ENCODE data around the gene LEO1. TPM values are rescaled to one million over a fixed set of nuclear protein-coding genes. Genes with fewer than 3 reads are reported as not detected.

The LEO1 gene
- total and polyA plus RNA-seq, 2 experiments from 2014 or later, result 19.1 to 26.8 TPM

- no peaks in the 10 kb centered on the region for H3K27me3 ChIP-seq
- no peak overlapping the region for H3K27ac ChIP-seq
- no peak for TF ChIP-seq CTCF (IDR thresholded peaks at IDR 0.05; ENCODE audit: low read depth, low read length)
- DNase-seq (ENCODE audit: low read depth in 1 of 2, low spot score in 1 of 2), result no peak
- H3K4me1 ChIP-seq (ENCODE audit: low read depth), result no peaks in the 10 kb centered on the region
- no peaks in the 10 kb centered on the region for H3K9me3 ChIP-seq (ENCODE audit: low read depth)
- peaks cover 5% of the 10 kb centered on the region for H3K36me3 ChIP-seq
- H3K4me3 ChIP-seq, result no peak overlapping the region
These were observed 82.1 kb downstream of the LEO1 start for GRCh38 chr15:51889486-51889885.

- peak; percentile 73 for TF ChIP-seq CTCF (IDR thresholded peaks at IDR 0.05; ENCODE audit: low read depth, low read length)
- Histone ChIP-seq H3K9me3 (ENCODE audit: low read depth) (no peaks in the 10 kb centered on the region), H3K27ac (no peak overlapping the region), H3K36me3 (no peaks in the 10 kb centered on the region), H3K4me1 (ENCODE audit: low read depth) (no peaks in the 10 kb centered on the region), H3K4me3 (no peak overlapping the region), H3K27me3 (no peaks in the 10 kb centered on the region)
- peak; percentile 27 to 44 for DNase-seq (ENCODE audit: low read depth in 1 of 2, low spot score in 1 of 2)
These were observed 82.9 kb downstream of the LEO1 start for GRCh38 chr15:51888593-51889195.

Other genes starting within 250 kb of the LEO1 start
- 1.5 and 1.9 TPM in 2 replicates for gene LYSMD2, start 234.1 kb downstream of the LEO1 start, total RNA-seq
- gene LYSMD2, start 234.1 kb downstream of the LEO1 start, polyA plus RNA-seq, result 1.7 TPM in 2 replicates
- 2.7 and 2.8 TPM in 2 replicates for gene TMOD2, start 220.2 kb downstream of the LEO1 start, total RNA-seq
- gene TMOD2, start 220.2 kb downstream of the LEO1 start, polyA plus RNA-seq, result 1.8 and 3.0 TPM in 2 replicates
- gene TMOD3, start 142.1 kb downstream of the LEO1 start, total RNA-seq, result 6.0 and 6.6 TPM in 2 replicates
- gene TMOD3, start 142.1 kb downstream of the LEO1 start, polyA plus RNA-seq, result 10.9 and 13.9 TPM in 2 replicates
- gene MAPK6, start 47.4 kb upstream of the LEO1 start, total RNA-seq, result 24.7 and 33.4 TPM in 2 replicates
- 14.1 and 18.4 TPM in 2 replicates for gene MAPK6, start 47.4 kb upstream of the LEO1 start, polyA plus RNA-seq
- gene BCL2L10, start 141.0 kb upstream of the LEO1 start, total RNA-seq, result 0.36 TPM in 1 of 2 replicates, not detected in the other
- gene BCL2L10, start 141.0 kb upstream of the LEO1 start, polyA plus RNA-seq, result not detected in 2 replicates
- 38.4 and 50.2 TPM in 2 replicates for gene GNB5, start 219.6 kb upstream of the LEO1 start, total RNA-seq
- 31.2 and 36.7 TPM in 2 replicates for gene GNB5, start 219.6 kb upstream of the LEO1 start, polyA plus RNA-seq

All from cardiac muscle cell (in vitro differentiated cells and primary cell).